ENCODE data around the gene SSR1.

Gene SSR1

GRCh38 chr6:7258231-7258763 lies 54.7 kb downstream of the SSR1 start:
- no peak for DNase-seq (ENCODE audit: low spot score)

DNA sequence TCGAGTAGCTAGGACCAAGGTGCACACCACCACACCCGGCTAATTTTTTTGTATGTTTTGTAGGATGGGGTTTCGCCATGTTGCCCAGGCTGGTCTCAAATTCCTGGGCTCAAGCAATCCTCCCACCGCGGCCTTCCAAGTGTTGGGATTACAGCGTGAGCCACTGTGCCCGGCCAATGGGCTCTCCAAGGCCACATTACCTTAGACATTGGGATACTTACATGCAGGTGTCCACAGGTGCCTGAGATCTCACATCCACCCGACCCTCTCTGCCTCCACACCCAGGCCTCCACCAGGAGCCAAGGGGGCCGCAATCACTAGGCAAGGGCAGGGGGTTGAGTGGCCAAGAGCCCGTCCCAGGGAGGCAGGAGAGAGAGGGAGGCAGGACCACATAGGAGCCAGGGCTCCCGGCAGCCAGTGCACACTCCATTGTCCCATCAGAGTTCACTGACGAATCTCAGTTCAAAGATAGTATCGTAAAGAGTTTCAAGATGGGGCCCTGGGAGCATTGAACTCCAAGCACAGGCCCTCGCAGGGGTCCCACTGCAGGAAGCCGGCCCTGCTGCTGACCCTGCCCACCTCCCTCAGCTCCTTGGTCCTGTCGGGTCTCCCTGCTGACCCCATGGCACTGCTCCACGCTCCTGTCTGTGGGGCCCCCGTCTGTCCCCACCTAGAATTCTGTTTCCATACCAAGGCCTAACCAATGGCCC lies 55.3 kb downstream of the SSR1 start:
- DNase-seq (ENCODE audit: low spot score) = no peak

- DNase-seq (ENCODE audit: low spot score) = no peak
Observed at GRCh38 chr6:7256785-7257184, 56.2 kb downstream of the SSR1 start.

- no peak for DNase-seq (ENCODE audit: low spot score)
Observed at GRCh38 chr6:7255918-7256317, 57.1 kb downstream of the SSR1 start.

DNA sequence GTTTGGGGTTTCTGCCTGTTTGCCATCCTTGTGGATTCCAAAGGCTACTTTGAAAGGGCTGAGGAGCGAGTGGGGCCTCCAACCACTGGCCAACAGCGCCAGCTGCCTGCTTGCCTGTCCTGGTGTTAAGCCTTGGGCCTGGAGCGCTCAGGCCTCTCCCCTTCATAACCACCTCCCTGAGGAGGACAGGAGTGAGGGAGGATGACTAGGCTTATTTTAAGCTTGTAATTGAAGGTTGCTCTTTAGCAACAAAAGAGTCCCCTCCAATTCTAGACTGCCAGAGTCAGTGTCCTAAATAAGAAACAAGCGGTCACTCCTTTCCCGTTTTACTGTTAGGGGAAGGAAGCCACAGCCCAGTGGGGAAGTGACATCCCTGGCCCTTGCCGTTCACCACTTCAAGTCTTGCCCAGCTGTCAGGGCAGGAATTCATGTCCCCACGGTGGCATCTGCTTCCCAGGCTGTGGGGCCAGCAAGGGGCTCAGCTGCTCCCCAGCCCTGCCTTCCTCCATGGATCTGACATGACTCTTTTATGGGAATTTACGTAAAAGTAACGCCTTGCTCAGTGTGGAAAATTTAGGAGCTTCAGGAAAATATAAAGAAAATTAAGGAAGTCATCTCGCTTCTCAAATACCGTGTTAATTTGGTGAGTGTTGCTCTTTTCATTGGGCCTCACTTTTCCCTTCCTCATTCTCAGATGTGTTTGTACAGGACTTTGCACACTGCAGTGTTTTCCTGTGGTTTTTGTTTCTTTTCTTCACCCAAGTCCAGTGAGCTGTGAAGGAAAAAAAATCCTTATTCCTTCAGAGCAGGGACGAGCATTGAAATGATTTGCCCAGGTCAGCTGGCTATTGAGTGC lies 57.8 kb downstream of the SSR1 start:
- no peak for DNase-seq (ENCODE audit: low spot score)

DNA sequence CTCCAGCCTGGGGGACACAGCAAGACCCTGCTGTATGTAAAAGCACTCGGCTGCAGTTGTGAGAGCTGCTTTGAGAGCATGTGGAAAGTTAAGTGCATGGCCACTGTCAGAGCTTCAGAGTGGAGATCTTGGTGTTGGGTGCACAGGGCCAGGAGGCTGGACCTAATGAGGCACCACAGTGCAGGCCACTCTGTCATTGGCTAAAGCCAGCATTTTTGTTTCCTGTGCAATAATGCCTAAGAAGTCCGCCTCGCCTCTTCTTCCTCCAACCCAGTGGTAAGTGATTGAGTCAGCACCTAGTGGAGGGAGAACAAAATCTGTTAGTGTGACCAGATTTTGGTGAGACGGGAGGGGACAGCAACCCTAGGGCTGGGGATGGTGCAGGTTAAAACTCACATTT lies 60.6 kb downstream of the SSR1 start:
- DNase-seq (ENCODE audit: low spot score) = no peak

DNA sequence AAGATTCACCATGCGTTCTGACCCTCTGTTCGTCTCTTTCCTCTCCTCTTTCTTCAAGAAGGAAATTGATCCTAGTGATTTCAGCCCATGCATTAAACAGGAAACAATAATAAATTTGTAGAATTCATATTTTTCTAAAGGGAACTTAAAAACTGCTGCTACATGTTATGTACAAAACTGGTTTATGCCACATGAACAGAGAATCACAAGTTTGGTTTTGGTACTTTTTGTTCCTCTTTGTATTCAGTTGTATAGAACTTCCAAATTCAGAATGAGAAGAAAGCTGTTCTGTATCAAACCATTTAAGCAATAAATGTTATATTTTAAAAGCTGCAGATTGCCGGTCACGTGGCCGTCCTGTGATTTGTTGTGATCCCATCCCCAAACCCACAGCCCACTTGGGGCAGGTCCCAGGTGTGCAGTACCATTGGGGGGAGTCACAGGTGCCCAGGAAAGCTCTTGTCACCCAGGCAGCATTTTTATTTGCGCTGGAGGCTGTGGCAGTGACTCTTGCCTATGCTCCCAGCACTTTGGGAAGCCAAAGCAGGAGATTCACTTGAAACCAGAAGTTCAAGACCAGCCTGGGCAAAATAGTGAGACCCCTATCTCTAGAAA lies 61.2 kb downstream of the SSR1 start:
- no peak for DNase-seq (ENCODE audit: low spot score)

DNA sequence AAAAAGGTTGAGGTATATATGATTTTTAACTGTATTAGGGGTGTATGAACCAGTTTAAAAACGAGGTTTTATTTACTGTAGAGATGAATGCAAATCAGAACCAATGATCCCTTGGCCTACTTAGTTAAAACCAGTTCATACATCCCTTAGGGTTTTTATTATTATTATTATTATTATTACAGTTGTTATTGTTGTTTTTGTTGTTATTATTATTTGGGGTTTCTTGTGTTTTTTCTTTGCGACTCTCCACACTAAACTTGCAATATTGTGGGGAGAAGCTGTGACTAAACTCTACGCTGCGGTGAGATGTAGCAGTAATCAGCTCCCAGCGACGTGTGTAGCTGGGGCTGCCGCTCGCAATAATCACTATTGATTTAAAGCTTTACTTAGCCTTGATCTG lies 62.2 kb downstream of the SSR1 start:
- DNase-seq (ENCODE audit: low spot score) = no peak

- DNase-seq (ENCODE audit: low spot score) = no peak
Observed at GRCh38 chr6:7249946-7250643, 62.9 kb downstream of the SSR1 start.

- no peak for DNase-seq (ENCODE audit: low spot score)
Observed at GRCh38 chr6:7249391-7249790, 63.6 kb downstream of the SSR1 start.

DNA sequence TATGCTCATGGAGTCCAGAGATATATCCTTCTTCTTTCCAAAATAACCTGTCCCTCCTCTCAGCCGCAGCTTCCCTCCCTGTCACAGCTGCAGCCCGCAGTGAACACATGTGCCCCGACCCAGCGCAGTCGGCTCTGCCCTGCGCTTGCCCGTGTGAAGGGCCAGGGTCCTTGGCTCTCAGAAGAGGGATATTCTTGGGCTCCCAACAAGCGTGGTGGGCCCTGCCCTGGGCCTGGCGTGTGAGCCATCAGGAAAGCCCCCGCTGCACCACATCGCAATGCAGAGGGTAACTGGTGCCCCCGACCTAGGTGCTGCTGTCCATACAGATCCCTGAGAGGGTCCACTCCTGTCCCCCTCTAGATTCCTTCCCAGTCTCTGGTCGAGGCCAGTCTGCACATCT lies 65.2 kb downstream of the SSR1 start:
- DNase-seq (ENCODE audit: low spot score) = no peak

- no peak for DNase-seq (ENCODE audit: low spot score)
Observed at GRCh38 chr6:7247179-7247456, 65.9 kb downstream of the SSR1 start.

DNA sequence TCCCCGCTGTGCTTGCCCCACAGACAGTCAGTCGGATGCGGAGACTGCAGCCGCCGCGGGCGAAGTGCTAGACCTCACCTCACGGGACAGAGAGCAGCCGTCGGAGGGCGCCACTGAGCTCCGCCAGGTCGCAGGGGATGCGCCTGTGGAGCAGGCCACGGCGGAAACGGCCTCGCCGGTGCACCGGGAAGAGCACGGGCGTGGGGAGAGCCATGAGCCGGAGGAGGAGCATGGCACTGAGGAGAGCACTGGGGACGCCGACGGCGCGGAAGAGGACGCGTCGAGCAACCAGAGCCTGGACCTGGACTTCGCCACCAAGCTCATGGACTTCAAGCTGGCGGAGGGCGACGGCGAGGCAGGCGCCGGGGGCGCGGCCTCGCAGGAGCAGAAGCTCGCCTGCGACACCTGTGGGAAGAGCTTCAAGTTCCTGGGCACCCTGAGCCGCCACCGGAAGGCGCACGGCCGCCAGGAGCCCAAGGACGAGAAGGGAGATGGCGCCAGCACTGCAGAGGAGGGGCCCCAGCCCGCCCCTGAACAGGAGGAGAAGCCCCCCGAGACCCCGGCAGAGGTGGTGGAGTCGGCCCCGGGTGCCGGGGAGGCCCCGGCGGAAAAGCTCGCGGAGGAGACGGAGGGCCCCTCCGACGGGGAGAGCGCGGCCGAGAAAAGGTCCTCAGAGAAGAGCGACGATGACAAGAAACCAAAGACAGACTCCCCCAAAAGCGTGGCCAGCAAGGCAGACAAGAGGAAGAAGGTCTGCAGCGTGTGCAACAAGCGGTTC lies 66.4 kb downstream of the SSR1 start:
- DNase-seq (ENCODE audit: low spot score) = no peak

DNA sequence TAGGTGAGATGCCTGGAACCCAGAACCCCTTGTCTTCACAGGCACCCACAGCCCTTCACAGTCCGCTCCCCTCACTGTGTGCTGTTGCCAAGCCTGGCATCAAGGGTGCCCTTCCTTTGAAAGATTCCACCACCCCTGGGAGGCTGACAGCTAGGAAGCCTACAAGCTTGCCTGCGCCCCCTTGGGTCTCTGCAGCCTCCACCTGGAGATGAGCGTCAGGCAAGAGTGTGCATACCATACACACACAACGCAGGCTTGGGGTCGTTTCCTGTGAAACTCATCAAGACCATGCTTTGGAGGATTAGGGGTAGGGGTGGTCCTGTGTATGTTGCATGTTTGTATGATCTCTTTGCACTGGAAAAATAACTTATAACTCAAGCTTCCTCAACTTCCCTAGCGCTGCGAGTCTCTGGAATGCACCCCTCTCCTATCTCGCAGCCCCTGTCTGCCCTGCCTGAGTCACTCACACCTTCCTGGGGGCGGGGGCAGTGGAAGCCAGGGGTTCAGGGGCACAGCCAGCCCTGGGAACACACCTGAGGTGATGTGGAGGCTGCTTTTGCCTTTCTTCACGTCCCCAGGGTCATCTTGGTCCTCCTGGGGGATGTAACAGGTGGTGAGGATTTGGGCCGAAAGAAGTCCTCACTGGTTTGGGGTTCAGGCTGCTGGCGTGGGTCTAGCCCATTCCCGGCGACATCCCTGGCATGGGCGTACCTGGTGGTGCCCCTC lies 67.2 kb downstream of the SSR1 start:
- DNase-seq (ENCODE audit: low spot score) = no peak

DNA sequence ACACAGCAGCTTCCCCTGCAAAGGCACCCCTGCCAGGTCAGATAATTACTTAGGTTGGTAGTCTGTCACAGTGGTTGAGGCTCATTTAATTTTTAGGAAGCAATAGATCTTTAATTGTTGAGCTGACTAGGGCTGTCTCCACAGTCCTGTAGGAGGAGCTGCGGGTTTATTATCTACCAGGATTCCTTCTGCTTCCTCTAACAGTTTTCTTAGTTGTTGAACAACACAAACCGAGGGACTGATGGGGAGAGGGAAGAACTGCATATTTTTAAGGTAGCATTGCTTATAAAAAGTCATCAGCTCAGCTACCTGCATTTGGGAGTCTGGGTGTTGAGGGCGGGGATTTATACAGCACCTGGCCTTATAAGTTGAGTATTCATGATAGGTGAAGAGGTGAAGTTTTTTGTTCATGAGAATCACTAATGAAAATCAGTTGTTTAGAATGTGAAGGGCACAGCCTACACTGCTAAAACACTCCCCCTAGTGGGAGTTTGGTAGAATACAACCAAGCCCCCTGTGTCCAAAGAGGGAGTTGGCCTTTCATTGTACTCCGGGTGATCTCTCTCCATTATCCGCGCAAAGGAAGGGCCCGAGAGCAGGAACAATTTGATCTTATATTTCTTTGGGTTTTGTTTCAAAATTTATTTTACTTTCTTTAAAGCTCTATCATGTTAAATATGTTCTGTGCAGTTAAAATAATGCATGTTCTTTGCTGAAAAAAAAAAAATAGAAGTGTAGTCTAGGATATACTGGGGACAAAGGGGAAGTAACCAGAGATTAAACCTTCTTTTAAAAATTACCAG lies 69.6 kb downstream of the SSR1 start:
- DNase-seq (ENCODE audit: low spot score) = peak; percentile 61

DNA sequence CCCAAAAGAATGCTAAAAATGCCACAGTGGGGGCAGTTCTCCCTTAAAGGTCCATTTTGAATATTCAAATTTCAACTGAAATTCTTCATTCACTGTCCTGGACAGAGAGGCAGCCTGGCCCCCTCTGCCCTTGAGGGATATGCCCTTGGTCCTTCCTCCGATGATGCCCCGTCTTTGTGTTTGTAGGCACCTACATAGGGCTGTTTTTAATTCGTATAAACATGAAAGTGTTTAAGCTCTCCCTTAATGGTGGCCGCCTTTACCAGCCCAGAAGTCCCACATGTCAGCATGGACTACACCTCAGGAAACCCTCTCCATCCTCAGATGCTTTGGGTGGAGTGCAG lies 70.2 kb downstream of the SSR1 start:
- no peak for DNase-seq (ENCODE audit: low spot score)

- DNase-seq (ENCODE audit: low spot score) = peak; percentile 59
Observed at GRCh38 chr6:7241709-7242645, 71.0 kb downstream of the SSR1 start.

DNA sequence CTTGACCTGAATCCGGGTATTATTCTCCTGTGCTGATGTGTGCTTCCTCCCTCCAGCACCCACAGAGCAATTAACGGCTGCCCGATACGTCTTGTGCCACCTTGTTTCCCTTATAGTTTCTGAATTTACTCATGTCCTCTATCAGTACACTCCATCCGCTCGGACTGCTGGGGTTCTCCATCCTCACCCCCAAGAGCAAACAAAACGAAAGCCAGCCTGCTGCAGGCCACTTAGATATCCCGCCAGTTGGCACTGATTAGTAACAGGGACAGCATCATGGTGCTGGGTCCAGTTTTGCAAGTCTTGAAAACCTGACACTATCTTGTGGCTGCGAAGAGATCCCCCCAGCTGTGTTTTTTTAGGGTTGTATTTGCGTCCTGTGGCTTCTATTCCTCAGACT lies 71.8 kb downstream of the SSR1 start:
- no peak for DNase-seq (ENCODE audit: low spot score)

DNA sequence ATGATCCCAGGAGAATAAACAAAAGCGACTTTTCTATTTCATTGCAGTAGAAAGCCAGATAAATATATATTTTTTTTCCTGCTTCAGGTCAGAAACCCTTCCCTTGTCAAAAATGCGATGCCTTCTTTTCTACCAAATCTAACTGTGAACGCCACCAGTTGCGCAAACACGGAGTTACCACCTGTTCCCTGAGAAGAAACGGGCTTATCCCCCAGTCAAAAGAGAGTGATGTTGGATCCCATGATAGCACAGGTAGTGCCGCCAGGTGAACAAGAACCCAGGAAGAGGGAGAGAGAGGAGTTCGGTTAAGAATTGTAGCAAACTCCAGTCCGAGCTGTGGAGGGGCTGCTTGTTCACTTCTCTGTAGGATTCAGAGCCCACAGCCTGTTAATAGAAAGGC lies 72.6 kb downstream of the SSR1 start:
- DNase-seq (ENCODE audit: low spot score) = no peak
